HG03378 (cell line): ENCODE results near the gene SIGLEC7.

ENCODE experiments used
- ATAC-seq: cut with Tn5 transposase; IDR thresholded peaks from one replicate; pipeline ENCODE4 v1.9.1; 2021; ENCODE audit warnings: mild to moderate bottlenecking, moderate library complexity; ENCODE audit not compliant: unreplicated experiment

The SIGLEC7 gene

DNA sequence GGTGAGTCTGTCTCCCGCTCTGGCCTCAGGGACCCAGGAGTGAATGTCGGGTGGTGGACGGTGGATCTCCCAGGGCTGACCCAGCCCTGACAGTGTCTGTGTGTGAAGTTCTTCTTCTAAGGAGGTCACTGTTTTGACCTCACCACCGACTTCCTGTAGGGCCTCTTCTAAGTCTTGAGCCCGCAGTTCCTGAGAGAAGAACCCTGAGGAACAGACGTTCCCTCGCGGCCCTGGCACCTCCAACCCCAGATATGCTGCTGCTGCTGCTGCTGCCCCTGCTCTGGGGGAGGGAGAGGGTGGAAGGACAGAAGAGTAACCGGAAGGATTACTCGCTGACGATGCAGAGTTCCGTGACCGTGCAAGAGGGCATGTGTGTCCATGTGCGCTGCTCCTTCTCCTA, at the start of gene SIGLEC7:
Gene SIGLEC7 (plus strand): TSS at position 183 of the 400 bp plus-strand sequence. CDS start 69 bp downstream, at position 252.
- ATAC-seq: no peak

GRCh38 chr19:51093101-51093500, 49.0 kb upstream of the SIGLEC7 start:
- ATAC-seq: no peak

- no peak for ATAC-seq
Measured at GRCh38 chr19:51093510-51094345, 48.4 kb upstream of the SIGLEC7 start.

DNA sequence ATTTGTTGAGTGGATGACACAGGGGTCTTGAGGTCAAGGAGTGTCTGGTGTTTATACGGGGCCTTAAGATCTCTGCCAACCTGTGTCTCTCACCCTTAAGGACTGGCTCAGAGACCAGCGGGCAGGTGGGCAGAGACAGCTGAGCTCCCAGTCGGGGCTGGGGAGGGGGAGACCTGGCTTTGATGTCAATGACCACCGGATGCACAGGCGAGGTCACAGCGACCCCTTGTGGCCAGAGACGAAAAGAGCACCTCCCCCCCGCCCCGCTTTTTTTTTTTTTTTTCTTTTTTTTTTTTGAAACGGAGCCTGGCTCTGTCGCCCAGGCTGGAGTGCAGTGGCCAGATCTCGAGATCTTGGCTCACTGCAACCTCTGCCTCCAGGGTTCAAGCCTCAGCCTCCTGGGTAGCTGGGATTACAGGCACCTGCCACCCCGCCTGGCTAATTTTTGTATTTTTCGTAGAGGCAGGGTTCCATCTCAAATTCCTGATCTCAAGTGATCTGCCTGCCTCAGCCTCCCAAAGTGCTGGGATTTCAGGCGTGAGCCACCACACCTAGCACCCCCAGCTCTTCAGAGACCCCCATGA, 47.3 kb upstream of the SIGLEC7 start:
- ATAC-seq: no peak

- no peak for ATAC-seq
Measured at GRCh38 chr19:51096473-51097165, 45.5 kb upstream of the SIGLEC7 start.

DNA sequence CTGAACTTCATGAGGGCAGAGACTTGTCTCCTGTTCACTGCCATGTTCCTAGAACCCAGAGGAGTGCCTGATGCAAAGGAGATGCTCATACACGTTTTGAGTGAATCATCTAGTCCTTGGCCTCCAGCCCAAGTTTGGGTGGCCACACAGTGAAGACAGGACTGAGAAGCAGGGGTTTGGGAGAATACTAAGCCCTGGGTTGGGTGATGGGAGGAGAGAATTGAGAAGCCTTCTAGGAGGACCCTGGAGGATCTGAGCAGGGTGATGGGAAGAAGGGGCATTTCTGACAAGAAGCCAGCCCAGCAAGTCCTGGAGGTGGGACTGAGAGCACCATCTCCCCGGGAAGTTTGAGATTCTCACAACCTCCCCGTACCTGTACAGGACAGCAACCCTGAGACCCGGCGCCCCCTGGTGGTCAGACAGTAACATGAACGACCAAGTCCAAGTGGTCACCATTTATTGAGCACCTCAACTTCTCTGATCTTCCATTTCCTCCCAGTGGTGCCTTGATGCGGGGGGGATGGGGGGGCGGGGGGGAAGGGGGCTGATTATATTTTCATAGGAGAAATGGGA, 44.8 kb upstream of the SIGLEC7 start:
- ATAC-seq: no peak

GRCh38 chr19:51097796-51098195, 44.3 kb upstream of the SIGLEC7 start:
- ATAC-seq: no peak

- no peak for ATAC-seq
Measured at GRCh38 chr19:51098365-51099046, 43.6 kb upstream of the SIGLEC7 start.

GRCh38 chr19:51099047-51099382, 43.1 kb upstream of the SIGLEC7 start:
- no peak for ATAC-seq

DNA sequence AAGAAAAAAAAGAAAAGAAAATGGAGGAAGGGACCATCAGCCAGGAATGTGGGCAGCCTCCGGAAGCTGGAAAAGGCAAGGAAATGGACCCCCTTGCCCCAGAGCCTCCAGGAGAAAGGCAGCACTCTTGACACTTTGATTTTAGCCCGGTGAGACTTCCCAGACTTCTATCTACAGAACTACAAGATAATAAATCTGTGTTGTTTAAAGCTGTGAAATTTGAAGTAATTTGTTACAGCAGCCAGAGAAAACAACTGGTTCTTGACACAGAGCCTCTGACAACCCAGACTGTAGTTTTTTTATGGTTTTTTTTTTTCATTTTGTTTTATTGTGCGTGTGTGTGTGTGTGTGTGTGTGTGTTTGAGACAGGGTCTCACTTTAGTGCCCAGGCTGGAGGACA, 41.5 kb upstream of the SIGLEC7 start:
- ATAC-seq: no peak

DNA sequence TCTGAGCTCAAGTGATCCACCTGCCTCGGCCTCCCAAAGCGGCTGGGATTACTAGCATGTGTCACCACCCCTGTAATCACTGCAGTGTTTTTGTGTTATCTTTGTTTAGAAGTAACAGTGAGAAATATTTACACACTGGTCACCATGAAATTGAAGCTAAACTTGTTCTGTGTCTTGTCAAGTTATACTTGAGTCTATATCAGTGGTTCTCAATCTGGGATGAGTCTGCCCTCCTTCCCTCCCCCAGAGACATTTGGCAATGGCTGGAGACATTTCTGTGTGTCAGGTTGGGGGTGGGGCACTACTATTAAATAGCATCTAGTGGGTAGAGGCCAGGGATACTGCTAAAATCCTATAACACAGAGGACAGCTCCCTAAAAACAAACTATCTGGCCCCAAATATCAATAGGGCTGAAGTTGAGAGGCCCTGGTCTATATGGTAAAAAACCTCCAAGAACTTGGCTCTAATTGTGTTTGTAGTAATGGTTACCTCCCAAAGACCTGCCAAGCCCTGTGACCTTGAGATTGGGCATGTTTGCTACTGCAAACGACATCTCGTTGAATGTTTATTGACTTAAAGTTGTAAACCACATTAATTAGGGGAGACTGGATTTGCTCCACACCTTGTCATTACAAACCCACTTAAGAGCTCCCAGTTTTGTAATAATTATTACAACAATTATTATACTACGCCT, 40.8 kb upstream of the SIGLEC7 start:
- ATAC-seq: no peak

DNA sequence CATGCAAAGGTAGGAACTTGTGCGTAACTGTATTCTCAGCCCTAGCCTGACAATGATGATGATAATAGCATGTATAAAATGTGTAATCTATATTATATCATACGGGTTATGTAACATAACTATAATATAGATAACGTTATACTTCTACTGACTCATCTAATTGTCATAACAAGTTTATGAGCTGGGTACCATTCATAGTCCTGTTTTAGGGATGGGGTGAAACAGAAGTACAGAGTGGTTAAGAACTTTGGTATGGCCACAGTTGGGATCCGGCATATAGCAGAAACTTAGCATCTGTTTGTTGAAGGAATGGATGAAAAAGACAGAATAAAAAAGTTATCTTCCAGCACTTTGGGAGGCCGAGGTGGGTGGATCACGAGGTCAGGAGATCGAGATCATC, 39.1 kb upstream of the SIGLEC7 start:
- ATAC-seq: no peak

GRCh38 chr19:51103926-51104341, 38.2 kb upstream of the SIGLEC7 start:
- no peak for ATAC-seq

GRCh38 chr19:51107406-51108065, 34.6 kb upstream of the SIGLEC7 start:
- ATAC-seq: no peak

GRCh38 chr19:51108066-51108804, 33.9 kb upstream of the SIGLEC7 start, which contains the start of gene CTU1:
CTU1 (minus strand) TSS chr19:51108409; CDS start chr19:51104569, 3,840 bp downstream.
- peak; percentile 87 for ATAC-seq

- peak; percentile 27 for ATAC-seq
Measured at GRCh38 chr19:51108805-51109146, 33.3 kb upstream of the SIGLEC7 start.

DNA sequence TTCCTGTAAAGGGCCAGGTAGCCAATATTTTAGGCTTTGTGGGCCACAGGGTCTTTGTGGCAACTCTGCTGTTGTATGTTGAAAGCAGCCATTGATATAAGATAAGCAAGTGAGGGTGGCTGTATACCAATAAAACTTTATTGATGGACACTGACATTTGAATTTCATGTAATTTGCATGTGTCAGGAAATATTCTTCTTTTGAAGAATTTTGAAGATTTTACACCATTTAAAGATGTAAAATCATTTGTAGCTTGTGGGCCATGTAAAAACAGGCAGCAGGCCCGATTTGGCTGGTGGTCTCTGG, 31.5 kb upstream of the SIGLEC7 start:
- no peak for ATAC-seq

DNA sequence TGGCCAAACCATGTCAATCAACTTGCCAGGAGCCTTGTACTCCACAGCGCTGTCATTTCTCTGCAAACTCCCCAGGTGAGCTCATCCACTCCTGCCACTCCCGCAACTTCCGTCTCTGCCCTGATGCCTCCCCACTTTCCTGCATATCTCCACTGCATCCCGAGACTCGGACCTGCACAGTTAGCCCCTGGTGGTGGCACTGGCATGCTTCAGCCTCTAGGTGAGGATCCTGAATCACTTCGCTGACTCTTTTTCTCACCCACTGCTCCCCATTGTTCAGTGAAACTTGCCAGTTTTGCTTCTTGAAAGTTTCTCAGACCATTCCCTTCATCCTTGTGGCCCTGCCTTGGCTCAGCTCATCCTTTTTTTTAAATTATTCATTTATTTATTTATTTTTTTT, 30.5 kb upstream of the SIGLEC7 start:
- no peak for ATAC-seq

- no peak for ATAC-seq
Measured at GRCh38 chr19:51114087-51114729, 27.9 kb upstream of the SIGLEC7 start.
